GM23338 (cell line): ENCODE data around the gene ZSWIM1. TPM values are rescaled to one million over a fixed set of nuclear protein-coding genes. Genes with fewer than 3 reads are reported as not detected.
"Not testable (repeated sequence)": the region's sequence is repeated elsewhere in the genome, so short reads cannot be mapped to it uniquely, and the experiment has no call there.

Source experiments
- ATAC-seq: fragments of 200-7000 bp; cut with Tn5 transposase; 3 replicates; pipeline ENCODE4 v1.9.1; 2020
- DNase-seq: peaks from one replicate; pipeline ENCODE4 v3.0.0-alpha.2; 2015; ENCODE audit warnings: low spot score
- H2AFZ ChIP-seq: fragments of 200-600 bp; sonication (generic); 2 replicates; pipeline ENCODE4 v1.8.0; 2016; ENCODE audit warnings: antibody characterized with exemption, mild to moderate bottlenecking, moderate library complexity
- H3F3A ChIP-seq: fragments of 200-600 bp; sonication (generic); replicated peaks from 2 replicates; pipeline ENCODE4 v1.8.0; 2017; ENCODE audit warnings: antibody characterized with exemption, mixed run types, low read depth
- H3K27ac ChIP-seq: fragments of 200-600 bp; sonication (generic); 2 replicates; pipeline ENCODE4 v1.6.1; 2016; ENCODE audit warnings: low read depth
- H3K27me3 ChIP-seq: fragments of 200-600 bp; sonication (generic); 2 replicates; pipeline ENCODE4 v1.8.0; 2016; ENCODE audit warnings: mild to moderate bottlenecking, mixed run types, moderate library complexity; ENCODE audit not compliant: insufficient read depth
- H3K36me3 ChIP-seq: fragments of 200-600 bp; sonication (generic); 2 replicates; pipeline ENCODE4 v1.8.0; 2016; ENCODE audit warnings: mild to moderate bottlenecking; ENCODE audit not compliant: insufficient read depth
- H3K4me1 ChIP-seq: fragments of 200-600 bp; sonication (generic); 2 replicates; pipeline ENCODE4 v1.8.0; 2016; ENCODE audit warnings: mild to moderate bottlenecking, moderate library complexity; ENCODE audit not compliant: insufficient read depth
- H3K4me2 ChIP-seq: fragments of 200-600 bp; sonication (generic); 2 replicates; pipeline ENCODE4 v1.7.1; 2017; ENCODE audit warnings: mixed run types
- H3K4me3 ChIP-seq: fragments of 200-600 bp; sonication (generic); 2 replicates; pipeline ENCODE4 v1.6.1; 2016; ENCODE audit warnings: mixed run types
- H3K79me2 ChIP-seq: fragments of 200-600 bp; sonication (generic); replicated peaks from 2 replicates; pipeline ENCODE4 v1.8.0; 2017; ENCODE audit warnings: mild to moderate bottlenecking; ENCODE audit not compliant: insufficient read depth
- H3K9me2 ChIP-seq: fragments of 200-600 bp; sonication (generic); 2 replicates; pipeline ENCODE4 v1.8.0; 2017; ENCODE audit not compliant: insufficient read depth
- H4K20me1 ChIP-seq: fragments of 200-600 bp; sonication (generic); replicated peaks from 2 replicates; pipeline ENCODE4 v1.8.0; 2017; ENCODE audit warnings: mild to moderate bottlenecking; ENCODE audit not compliant: insufficient read depth
- H3K27ac Mint-ChIP-seq: 2 replicates; pipeline ENCODE4 v1.8.0; 2020; ENCODE audit warnings: inconsistent platforms, mild to moderate bottlenecking, moderate library complexity, mixed read lengths
- H3K27me3 Mint-ChIP-seq: 3 replicates; pipeline ENCODE4 v1.8.0; 2022; ENCODE audit warnings: low read depth, mild to moderate bottlenecking, moderate library complexity, mixed read lengths, inconsistent platforms; ENCODE audit not compliant: insufficient read depth, poor library complexity
- H3K36me3 Mint-ChIP-seq: 3 replicates; pipeline ENCODE4 v1.8.0; 2021; ENCODE audit warnings: low read depth, mild to moderate bottlenecking, inconsistent platforms, moderate library complexity, mixed read lengths
- H3K4me1 Mint-ChIP-seq: 3 replicates; pipeline ENCODE4 v1.8.0; 2020; ENCODE audit warnings: mild to moderate bottlenecking, inconsistent platforms, mixed read lengths
- H3K4me3 Mint-ChIP-seq: 3 replicates; pipeline ENCODE4 v1.8.0; 2021; ENCODE audit warnings: moderate library complexity, mild to moderate bottlenecking, inconsistent platforms, mixed read lengths
- H3K9me3 Mint-ChIP-seq: 3 replicates; pipeline ENCODE4 v1.8.0; 2020; ENCODE audit warnings: moderate library complexity, mild to moderate bottlenecking, inconsistent platforms, mixed read lengths
- CREB1 ChIP-seq: fragments of 250-450 bp; sonication (Bioruptor Pico); IDR thresholded peaks from 2 replicates; pipeline ENCODE4 v1.5.0; 2020; ENCODE audit warnings: low read depth, mild to moderate bottlenecking, moderate library complexity
- EZH2 ChIP-seq: fragments of 200-600 bp; sonication (generic); IDR thresholded peaks from one replicate; pipeline ENCODE4 v1.8.0; 2017; ENCODE audit warnings: antibody characterized with exemption, mild to moderate bottlenecking, low read depth; ENCODE audit not compliant: unreplicated experiment
- EZH2phosphoT487 ChIP-seq: fragments of 200-600 bp; sonication (generic); IDR thresholded peaks from one replicate; pipeline ENCODE4 v1.8.1; 2018; ENCODE audit warnings: antibody characterized with exemption; ENCODE audit not compliant: unreplicated experiment
- JUNB ChIP-seq: IDR thresholded peaks from one replicate; pipeline ENCODE4 v1.6.1; 2016; ENCODE audit warnings: antibody characterized with exemption; ENCODE audit not compliant: unreplicated experiment
- NANOG ChIP-seq: IDR thresholded peaks from 2 replicates; pipeline ENCODE4 v1.6.1; 2016; ENCODE audit warnings: antibody characterized with exemption, borderline replicate concordance
- POLR2AphosphoS5 ChIP-seq: IDR thresholded peaks from 2 replicates; pipeline ENCODE4 v1.6.1; 2016; ENCODE audit warnings: antibody characterized with exemption, low read depth
- REST ChIP-seq: IDR thresholded peaks from one replicate; pipeline ENCODE4 v1.6.1; 2018; ENCODE audit warnings: antibody characterized with exemption; ENCODE audit not compliant: unreplicated experiment
- STAT1 ChIP-seq: IDR thresholded peaks from one replicate; pipeline ENCODE4 v1.6.1; 2016; ENCODE audit warnings: antibody characterized with exemption; ENCODE audit not compliant: unreplicated experiment
- polyA plus RNA-seq: library from polyadenylated mRNA; unstranded; fragments of >200 nt; fragmentation: Nextera tagmentation; extraction: Ambion mirVana; gene quantifications from 2 replicates; pipeline ENCODE4 v1.2.1, GENCODE V29; 2016
- total RNA-seq: library from RNA; depleted of rRNA; stranded (reverse); fragments of >200 nt; shearing (Covaris generic); gene quantifications from 2 replicates; pipeline ENCODE4 v1.2.3, GENCODE V29; 2014
- TF ChIP-seq, protein P1 (sequence below): fragments of 250-450 bp; sonication (Bioruptor Pico); IDR thresholded peaks from 2 replicates; pipeline ENCODE4 v1.5.0; 2020; ENCODE audit warnings: mild to moderate bottlenecking, moderate library complexity
- TF ChIP-seq, protein P2 (sequence below): IDR thresholded peaks from 2 replicates; pipeline ENCODE4 v1.6.1; 2016; ENCODE audit warnings: antibody characterized with exemption

The ZSWIM1 gene
- total and polyA plus RNA-seq, 2 experiments from 2014 or later: 11.5 to 16.2 TPM

GRCh38 chr20:45901332-45901731 lies 20.3 kb downstream of the ZSWIM1 start:
- peaks cover 79% of the 10 kb centered on the region for H3K36me3 Mint-ChIP-seq
- not testable (repeated sequence) for H3K9me3 Mint-ChIP-seq, DNase-seq, H3K27ac Mint-ChIP-seq, H3K4me1 Mint-ChIP-seq, H3K27me3 ChIP-seq, H3K9me2 ChIP-seq, H2AFZ ChIP-seq, H3K4me3 ChIP-seq, H3F3A ChIP-seq, H3K4me2 ChIP-seq, H3K4me3 Mint-ChIP-seq, H3K79me2 ChIP-seq, H3K4me1 ChIP-seq, ATAC-seq, H3K27ac ChIP-seq
- Histone ChIP-seq H3K36me3 (peaks cover 21% of the 10 kb centered on the region), H4K20me1 (peaks cover 20% of the 10 kb centered on the region)
- peaks cover 31% of the 10 kb centered on the region for H3K27me3 Mint-ChIP-seq

- H3K4me2 ChIP-seq: no peak overlapping the region
- H3K27me3 ChIP-seq: no peaks in the 10 kb centered on the region
- no peak overlapping the region for H3K27ac Mint-ChIP-seq
- H3K4me3 Mint-ChIP-seq: no peak overlapping the region
- H3K79me2 ChIP-seq: no peaks in the 10 kb centered on the region
- H3K36me3 Mint-ChIP-seq: peaks cover 80% of the 10 kb centered on the region
- H2AFZ ChIP-seq: no peak overlapping the region
- H3K4me1 Mint-ChIP-seq: peaks cover 3% of the 10 kb centered on the region; the same call in 1 of the 3 replicates
- peaks cover 31% of the 10 kb centered on the region for H3K27me3 Mint-ChIP-seq
- H3K4me3 ChIP-seq: no peak overlapping the region
- H3K36me3 ChIP-seq: peaks cover 21% of the 10 kb centered on the region
- DNase-seq (no peak), ATAC-seq (no peak)
- peaks cover 20% of the 10 kb centered on the region for H4K20me1 ChIP-seq
- 0 out of 2 replicates have a peak, but pooled peaks cover 5% of the 10 kb centered on the region for H3F3A ChIP-seq
- no peaks in the 10 kb centered on the region for H3K4me1 ChIP-seq
- no peak overlapping the region for H3K27ac ChIP-seq
- no peaks in the 10 kb centered on the region for H3K9me2 ChIP-seq
- TF ChIP-seq STAT1: no peak
- TF ChIP-seq, protein P1, sequence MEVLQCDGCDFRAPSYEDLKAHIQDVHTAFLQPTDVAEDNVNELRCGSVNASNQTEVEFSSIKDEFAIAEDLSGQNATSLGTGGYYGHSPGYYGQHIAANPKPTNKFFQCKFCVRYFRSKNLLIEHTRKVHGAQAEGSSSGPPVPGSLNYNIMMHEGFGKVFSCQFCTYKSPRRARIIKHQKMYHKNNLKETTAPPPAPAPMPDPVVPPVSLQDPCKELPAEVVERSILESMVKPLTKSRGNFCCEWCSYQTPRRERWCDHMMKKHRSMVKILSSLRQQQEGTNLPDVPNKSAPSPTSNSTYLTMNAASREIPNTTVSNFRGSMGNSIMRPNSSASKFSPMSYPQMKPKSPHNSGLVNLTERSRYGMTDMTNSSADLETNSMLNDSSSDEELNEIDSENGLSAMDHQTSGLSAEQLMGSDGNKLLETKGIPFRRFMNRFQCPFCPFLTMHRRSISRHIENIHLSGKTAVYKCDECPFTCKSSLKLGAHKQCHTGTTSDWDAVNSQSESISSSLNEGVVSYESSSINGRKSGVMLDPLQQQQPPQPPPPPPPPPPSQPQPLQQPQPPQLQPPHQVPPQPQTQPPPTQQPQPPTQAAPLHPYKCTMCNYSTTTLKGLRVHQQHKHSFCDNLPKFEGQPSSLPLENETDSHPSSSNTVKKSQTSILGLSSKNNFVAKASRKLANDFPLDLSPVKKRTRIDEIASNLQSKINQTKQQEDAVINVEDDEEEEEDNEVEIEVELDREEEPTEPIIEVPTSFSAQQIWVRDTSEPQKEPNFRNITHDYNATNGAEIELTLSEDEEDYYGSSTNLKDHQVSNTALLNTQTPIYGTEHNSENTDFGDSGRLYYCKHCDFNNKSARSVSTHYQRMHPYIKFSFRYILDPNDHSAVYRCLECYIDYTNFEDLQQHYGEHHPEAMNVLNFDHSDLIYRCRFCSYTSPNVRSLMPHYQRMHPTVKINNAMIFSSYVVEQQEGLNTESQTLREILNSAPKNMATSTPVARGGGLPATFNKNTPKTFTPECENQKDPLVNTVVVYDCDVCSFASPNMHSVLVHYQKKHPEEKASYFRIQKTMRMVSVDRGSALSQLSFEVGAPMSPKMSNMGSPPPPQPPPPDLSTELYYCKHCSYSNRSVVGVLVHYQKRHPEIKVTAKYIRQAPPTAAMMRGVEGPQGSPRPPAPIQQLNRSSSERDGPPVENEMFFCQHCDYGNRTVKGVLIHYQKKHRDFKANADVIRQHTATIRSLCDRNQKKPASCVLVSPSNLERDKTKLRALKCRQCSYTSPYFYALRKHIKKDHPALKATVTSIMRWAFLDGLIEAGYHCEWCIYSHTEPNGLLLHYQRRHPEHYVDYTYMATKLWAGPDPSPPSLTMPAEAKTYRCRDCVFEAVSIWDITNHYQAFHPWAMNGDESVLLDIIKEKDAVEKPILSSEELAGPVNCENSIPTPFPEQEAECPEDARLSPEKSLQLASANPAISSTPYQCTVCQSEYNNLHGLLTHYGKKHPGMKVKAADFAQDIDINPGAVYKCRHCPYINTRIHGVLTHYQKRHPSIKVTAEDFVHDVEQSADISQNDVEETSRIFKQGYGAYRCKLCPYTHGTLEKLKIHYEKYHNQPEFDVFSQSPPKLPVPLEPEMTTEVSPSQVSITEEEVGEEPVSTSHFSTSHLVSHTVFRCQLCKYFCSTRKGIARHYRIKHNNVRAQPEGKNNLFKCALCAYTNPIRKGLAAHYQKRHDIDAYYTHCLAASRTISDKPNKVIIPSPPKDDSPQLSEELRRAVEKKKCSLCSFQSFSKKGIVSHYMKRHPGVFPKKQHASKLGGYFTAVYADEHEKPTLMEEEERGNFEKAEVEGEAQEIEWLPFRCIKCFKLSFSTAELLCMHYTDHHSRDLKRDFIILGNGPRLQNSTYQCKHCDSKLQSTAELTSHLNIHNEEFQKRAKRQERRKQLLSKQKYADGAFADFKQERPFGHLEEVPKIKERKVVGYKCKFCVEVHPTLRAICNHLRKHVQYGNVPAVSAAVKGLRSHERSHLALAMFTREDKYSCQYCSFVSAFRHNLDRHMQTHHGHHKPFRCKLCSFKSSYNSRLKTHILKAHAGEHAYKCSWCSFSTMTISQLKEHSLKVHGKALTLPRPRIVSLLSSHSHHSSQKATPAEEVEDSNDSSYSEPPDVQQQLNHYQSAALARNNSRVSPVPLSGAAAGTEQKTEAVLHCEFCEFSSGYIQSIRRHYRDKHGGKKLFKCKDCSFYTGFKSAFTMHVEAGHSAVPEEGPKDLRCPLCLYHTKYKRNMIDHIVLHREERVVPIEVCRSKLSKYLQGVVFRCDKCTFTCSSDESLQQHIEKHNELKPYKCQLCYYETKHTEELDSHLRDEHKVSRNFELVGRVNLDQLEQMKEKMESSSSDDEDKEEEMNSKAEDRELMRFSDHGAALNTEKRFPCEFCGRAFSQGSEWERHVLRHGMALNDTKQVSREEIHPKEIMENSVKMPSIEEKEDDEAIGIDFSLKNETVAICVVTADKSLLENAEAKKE: no peak
- TF ChIP-seq, protein P2, sequence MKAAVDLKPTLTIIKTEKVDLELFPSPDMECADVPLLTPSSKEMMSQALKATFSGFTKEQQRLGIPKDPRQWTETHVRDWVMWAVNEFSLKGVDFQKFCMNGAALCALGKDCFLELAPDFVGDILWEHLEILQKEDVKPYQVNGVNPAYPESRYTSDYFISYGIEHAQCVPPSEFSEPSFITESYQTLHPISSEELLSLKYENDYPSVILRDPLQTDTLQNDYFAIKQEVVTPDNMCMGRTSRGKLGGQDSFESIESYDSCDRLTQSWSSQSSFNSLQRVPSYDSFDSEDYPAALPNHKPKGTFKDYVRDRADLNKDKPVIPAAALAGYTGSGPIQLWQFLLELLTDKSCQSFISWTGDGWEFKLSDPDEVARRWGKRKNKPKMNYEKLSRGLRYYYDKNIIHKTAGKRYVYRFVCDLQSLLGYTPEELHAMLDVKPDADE: no peak
- TF ChIP-seq REST: no peak
- TF ChIP-seq JUNB: no peak
- no peak for TF ChIP-seq EZH2phosphoT487
- TF ChIP-seq CREB1 (CRISPR knock-in tag): no peak
- no peak for TF ChIP-seq EZH2
- no peak for TF ChIP-seq NANOG
- TF ChIP-seq POLR2AphosphoS5: no peak
- H3K9me3 Mint-ChIP-seq: no peaks in the 10 kb centered on the region; the same call in 2 of the 3 replicates
Measured at GRCh38 chr20:45902199-45902701, 21.2 kb downstream of the ZSWIM1 start.
